Measurements from ENCODE around the gene MMP2.

DNA sequence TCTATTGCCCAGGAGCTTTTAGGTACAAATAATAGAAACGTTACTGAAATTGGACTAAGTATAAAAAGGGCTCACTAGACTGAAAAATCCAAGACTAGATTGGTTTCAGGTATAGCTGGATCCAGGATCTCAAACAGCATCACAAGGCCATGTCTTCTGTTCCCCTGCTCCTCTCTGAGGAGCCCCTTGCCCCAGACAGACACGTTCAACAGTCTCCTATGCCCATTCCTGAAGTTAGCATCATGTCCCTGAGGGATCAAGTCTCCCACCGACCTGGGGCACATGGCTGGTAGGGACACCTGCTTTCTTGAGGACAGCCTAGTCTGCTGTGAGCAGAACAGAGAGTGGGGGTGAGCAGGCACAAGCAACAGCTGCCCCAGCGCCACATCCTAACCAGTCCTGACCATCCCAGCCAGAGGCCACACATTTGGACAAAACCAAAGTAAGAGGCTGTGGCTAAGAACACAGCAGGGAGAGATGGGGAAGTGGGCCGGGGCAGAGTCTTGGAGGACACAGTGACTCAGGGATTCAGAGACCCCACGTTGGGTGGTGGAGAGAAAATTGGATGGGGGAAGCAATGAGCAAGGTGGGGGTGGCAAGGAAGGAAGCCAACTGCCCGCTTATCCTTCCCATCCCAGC is 10.5 kb upstream of the MMP2 start:
- TF ChIP-seq, protein P1, sequence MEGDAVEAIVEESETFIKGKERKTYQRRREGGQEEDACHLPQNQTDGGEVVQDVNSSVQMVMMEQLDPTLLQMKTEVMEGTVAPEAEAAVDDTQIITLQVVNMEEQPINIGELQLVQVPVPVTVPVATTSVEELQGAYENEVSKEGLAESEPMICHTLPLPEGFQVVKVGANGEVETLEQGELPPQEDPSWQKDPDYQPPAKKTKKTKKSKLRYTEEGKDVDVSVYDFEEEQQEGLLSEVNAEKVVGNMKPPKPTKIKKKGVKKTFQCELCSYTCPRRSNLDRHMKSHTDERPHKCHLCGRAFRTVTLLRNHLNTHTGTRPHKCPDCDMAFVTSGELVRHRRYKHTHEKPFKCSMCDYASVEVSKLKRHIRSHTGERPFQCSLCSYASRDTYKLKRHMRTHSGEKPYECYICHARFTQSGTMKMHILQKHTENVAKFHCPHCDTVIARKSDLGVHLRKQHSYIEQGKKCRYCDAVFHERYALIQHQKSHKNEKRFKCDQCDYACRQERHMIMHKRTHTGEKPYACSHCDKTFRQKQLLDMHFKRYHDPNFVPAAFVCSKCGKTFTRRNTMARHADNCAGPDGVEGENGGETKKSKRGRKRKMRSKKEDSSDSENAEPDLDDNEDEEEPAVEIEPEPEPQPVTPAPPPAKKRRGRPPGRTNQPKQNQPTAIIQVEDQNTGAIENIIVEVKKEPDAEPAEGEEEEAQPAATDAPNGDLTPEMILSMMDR (conservative IDR thresholded peaks at IDR 0.05) = no peak
- no peak for TF ChIP-seq ZFX (IDR thresholded peaks at IDR 0.05)

Data from C4-2B (cell line).